HuH-7 (cell line): ENCODE results near the gene LRRFIP1.
A peak's percentile ranks its signal among the peaks of the same experiment; 100 is the strongest.
"Not testable (repeated sequence)": the region's sequence is repeated elsewhere in the genome, so short reads cannot be mapped to it uniquely, and the experiment has no call there.

Experiments used
- DNase-seq: peaks from one replicate; pipeline ENCODE4 v3.0.0; 2011; ENCODE audit warnings: low spot score

LRRFIP1 gene

GRCh38 chr2:237774811-237775553 is 147.6 kb downstream of the LRRFIP1 start:
- DNase-seq = peak; percentile 77

GRCh38 chr2:237779521-237779920 is 152.1 kb downstream of the LRRFIP1 start:
- no peak for DNase-seq

DNA sequence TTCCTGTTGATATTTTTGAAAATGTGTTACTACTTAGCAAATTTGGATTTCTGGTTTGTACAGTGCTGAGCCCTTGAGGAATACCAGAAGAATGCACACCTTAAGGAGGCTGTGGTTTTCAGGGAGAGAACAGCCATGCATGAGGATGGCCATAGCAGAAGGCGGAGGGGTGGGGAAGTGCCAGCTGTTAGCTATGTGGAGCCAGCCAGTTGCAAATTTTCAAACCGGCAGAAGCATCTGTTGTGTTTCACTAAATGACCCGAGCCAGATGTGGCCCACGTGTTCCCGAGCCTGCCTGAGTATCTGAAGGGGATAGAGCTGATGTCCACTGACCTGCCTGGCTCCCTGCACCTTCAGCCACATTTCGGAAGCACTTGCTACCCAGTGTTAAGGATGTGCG is 154.8 kb downstream of the LRRFIP1 start:
- DNase-seq = no peak

- DNase-seq = not testable (repeated sequence)
Observed at GRCh38 chr2:237783678-237784077, 156.3 kb downstream of the LRRFIP1 start.

- no peak for DNase-seq
Observed at GRCh38 chr2:237786936-237787335, 159.5 kb downstream of the LRRFIP1 start.

GRCh38 chr2:237790353-237790752 is 163.0 kb downstream of the LRRFIP1 start:
- DNase-seq = no peak

DNA sequence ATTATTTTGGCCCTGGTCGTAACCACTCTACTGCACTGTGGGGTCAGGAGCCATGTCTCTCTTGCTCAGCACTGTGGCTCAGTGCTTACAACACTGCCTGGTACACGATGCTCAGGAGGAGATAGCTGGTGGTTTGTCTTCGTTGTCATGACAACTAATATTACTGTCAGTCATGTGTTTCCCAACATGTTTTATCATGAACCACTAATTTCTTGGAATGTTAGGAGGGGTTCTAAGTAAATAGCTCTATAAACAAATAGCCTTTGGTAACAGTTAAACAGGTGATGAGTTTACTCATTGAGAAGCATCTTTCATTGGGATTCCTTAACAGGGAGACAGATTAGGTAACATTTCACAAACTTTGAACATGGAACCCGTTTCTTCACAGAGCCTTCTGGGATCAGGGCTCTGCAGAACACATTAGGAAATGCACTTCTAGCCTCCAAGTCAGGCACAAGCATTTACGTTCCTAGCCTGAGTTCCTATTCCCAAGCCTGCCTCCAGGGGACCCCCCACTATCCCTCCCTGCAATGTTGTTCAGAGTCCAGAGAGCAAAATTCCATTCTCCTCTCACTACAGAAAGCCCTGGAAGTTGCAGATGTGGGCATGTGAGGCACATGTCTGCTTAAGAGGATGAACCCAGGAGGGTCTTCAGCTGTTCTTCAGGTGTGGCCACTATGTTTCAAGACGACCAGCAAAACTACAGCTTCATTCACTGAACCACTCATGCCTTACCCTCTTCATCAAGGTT is 164.8 kb downstream of the LRRFIP1 start:
- peak; percentile 61 for DNase-seq

- no peak for DNase-seq
Observed at GRCh38 chr2:237797253-237797652, 169.9 kb downstream of the LRRFIP1 start.

DNA sequence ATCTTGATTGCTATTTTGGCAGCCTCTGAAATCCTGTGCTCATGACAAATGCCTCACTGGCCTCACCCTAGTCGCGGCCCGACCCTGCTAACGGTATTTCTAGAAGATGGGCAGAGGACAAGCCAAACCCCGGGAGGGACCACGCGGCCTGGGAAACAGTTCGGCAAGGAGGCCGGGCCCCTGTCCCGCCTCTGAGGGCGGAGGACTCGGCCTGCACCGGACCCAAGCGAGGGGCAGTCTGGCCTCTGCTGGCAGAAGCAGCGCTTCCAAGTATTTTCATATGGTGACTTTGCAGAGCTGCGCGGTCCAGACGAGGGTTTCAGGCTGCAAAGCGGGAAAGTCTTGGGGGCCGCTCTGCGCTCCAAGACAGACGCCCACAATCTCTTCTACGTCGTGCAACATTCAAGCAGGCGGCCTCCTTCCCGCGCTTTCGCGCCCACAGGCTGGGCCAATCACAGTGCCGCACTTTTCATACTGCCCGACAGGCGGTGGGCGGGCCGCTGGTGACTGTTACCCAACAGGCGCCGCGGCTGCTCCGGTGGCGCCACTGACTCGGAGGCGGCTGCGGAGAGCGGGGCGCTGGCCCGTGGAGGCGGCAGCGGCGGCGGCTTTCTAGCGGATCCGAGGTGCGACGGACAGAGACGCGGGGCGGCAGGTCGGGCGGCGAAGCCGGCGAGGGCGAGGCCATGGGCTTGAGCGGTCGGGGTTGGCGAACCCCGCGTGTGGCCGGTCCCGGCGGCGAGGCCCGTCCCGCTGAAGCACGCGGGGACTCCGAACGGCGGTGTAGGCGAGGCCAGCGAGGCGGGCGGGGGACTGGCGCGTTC is 171.1 kb downstream of the LRRFIP1 start, which contains the start of gene RBM44:
TSS of gene RBM44 (plus strand) at position 544 of the 824 bp plus-strand sequence. CDS start 14,831 bp downstream, outside the sequence.
- DNase-seq = no peak

- DNase-seq = no peak
Observed at GRCh38 chr2:237799060-237799428, 171.7 kb downstream of the LRRFIP1 start.

DNA sequence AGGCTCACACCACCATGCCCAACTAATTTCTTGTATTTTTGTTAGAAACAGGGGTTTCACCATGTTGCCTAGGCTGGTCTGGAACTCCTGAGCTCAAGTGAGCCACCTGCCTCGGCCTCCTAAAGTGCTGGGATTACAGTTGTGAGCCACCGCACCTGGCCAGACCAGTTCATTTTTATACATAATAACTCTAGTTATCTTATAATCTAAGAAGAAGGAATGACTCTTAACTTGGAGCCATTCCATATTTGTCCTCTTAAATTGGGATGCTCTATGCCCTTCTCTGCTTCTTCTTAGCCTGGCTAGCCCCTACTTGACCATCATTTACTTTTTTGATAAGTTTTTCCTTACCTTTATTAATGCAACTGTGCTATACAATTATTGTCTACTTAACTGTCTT is 174.1 kb downstream of the LRRFIP1 start:
- DNase-seq = no peak

GRCh38 chr2:237806334-237806733 is 178.9 kb downstream of the LRRFIP1 start:
- no peak for DNase-seq

DNA sequence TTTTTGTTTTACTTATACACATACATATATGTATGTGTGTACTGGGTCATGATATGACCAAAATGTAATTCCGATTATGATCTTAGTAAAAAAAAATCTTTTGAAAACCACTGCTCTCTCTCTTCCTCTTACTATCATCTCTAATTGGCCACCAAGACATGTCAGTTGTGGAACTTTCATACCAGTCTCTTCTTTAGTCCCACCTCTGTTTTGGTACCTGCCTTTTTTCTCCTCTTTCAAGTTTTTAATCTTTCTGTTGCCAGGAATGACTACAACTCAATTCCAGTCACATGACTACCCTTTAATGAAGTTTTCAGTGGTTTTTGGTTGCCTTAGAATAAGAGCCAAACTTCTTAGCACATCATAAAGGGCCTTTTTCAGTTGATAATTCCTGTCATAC is 188.2 kb downstream of the LRRFIP1 start:
- DNase-seq = no peak

DNA sequence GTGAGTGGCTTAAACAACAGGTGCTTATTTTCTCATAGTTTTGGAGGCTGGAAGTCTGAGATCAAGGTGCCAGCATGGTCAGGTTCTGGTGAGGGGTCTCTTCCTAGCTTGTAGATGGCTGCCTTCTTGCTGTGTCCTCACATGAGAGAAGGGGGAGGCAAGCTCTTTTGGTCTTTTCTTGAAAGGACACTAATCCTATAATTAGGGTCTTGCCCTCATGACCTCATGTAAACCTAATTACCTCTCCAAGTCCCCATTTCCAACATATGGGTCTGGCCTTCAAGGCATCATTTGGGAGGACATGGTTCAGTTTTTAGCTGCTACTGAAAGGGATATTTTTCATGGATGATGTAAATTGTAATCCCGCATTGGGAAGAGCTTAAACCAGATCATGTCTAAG is 189.1 kb downstream of the LRRFIP1 start:
- DNase-seq = no peak

DNA sequence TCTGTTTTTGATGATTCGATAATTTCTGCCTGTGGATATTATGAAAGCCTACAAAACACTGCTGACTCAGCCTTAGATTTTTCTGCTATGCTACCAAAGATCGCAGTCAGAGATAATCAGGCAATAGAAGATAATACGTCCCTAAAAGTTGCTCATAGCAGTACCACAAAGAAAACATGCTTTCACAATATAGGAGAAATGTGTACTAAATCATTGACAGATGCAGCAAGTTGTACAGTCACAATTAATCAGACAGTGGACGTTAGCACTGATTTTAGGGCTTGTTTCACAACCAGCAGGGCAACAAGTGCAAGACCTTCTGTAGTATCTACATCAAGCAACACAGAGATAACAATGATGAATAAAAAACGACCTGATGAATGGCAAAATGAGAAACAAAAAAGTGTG is 190.7 kb downstream of the LRRFIP1 start:
- DNase-seq = no peak

GRCh38 chr2:237819231-237819630 is 191.8 kb downstream of the LRRFIP1 start:
- no peak for DNase-seq

DNA sequence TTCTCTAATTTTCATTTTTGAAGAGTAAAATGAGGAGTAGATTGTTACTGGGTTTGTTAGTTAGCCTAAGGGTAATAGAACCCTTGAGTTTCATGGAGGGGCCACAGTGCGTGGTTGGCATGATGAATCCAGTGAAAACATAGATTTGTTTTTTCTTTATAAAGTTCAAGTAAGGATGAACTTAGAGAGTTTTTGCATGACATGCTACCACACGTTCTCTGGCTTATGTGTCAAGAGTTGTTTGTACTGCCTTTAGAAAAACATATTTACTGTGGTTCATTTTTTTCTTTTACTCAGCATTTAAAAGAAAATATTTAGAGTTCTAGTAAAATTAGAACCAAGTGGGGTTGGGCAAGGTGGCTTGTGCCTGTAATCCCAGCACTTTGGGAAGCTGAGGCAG is 193.0 kb downstream of the LRRFIP1 start:
- no peak for DNase-seq

GRCh38 chr2:237823544-237823943 is 196.2 kb downstream of the LRRFIP1 start:
- no peak for DNase-seq

- DNase-seq = no peak
Observed at GRCh38 chr2:237824085-237824484, 196.7 kb downstream of the LRRFIP1 start.

DNA sequence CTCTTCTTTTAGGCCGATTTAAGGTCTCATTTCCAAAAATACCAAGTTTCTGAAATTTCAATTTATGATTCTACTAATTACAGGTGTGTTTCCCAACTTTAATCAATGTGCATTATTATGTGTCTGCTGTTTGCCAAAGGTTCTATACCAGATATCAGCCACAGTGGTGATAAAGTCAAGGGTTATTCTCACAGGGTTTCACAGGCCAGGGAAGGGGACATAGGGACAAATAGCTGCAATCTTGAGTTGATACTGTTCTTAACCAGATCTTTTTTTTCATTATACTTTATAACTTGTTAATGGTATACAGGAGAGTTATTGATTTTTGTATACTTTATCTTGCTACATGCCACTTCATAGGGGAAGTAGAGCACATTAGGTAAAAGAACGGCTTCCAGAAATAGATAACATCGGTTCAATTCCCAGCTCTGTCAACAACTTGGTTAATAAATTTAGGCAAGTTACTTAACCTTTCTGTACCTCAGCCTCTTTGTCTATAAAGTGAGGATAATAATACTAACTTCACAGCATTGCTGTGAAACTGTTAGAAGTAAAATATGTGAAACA is 200.1 kb downstream of the LRRFIP1 start:
- no peak for DNase-seq
